Hepatocyte (in vitro differentiated cells): ENCODE measurements around the gene BLOC1S3. TPM values are rescaled to one million over a fixed set of nuclear protein-coding genes. Genes with fewer than 3 reads are reported as not detected.

Experiments
- DNase-seq: peaks from one replicate; pipeline ENCODE4 v3.0.0-alpha.2; 2016; ENCODE audit warnings: low spot score
- H2AFZ ChIP-seq: fragments of 200-600 bp; sonication (generic); 2 replicates; pipeline ENCODE4 v1.6.0; 2016; ENCODE audit warnings: antibody characterized with exemption, mild to moderate bottlenecking
- H3K27ac ChIP-seq: fragments of 200-600 bp; sonication (generic); 2 replicates; pipeline ENCODE4 v1.5.1; 2016; ENCODE audit warnings: mild to moderate bottlenecking
- H3K27me3 ChIP-seq: fragments of 200-600 bp; sonication (generic); 2 replicates; pipeline ENCODE4 v1.6.1; 2016
- H3K36me3 ChIP-seq: fragments of 200-600 bp; sonication (generic); replicated peaks from 2 replicates; pipeline ENCODE4 v1.5.1; 2016; ENCODE audit warnings: low read depth; ENCODE audit not compliant: insufficient read depth
- H3K4me1 ChIP-seq: fragments of 200-600 bp; sonication (generic); 2 replicates; pipeline ENCODE4 v1.5.1; 2016; ENCODE audit warnings: mild to moderate bottlenecking, moderate library complexity; ENCODE audit not compliant: insufficient read depth
- H3K4me2 ChIP-seq: fragments of 200-600 bp; sonication (generic); 2 replicates; pipeline ENCODE4 v1.6.0; 2016
- H3K4me3 ChIP-seq: fragments of 200-600 bp; sonication (generic); 2 replicates; pipeline ENCODE4 v1.5.1; 2016; ENCODE audit warnings: mild to moderate bottlenecking
- H3K79me2 ChIP-seq: fragments of 200-600 bp; sonication (generic); 2 replicates; pipeline ENCODE4 v1.6.0; 2017; ENCODE audit warnings: mild to moderate bottlenecking
- H3K9me2 ChIP-seq: fragments of 200-600 bp; sonication (generic); replicated peaks from 2 replicates; pipeline ENCODE4 v1.6.0; 2017; ENCODE audit warnings: mild to moderate bottlenecking; ENCODE audit not compliant: insufficient read depth
- H3K9me3 ChIP-seq: fragments of 200-600 bp; sonication (generic); 2 replicates; pipeline ENCODE4 v1.5.1; 2016; ENCODE audit warnings: low read depth, mild to moderate bottlenecking
- H4K20me1 ChIP-seq: fragments of 200-600 bp; sonication (generic); 2 replicates; pipeline ENCODE4 v1.6.0; 2016; ENCODE audit warnings: mild to moderate bottlenecking; ENCODE audit not compliant: insufficient read depth, poor library complexity, severe bottlenecking
- EZH2 ChIP-seq: fragments of 200-600 bp; sonication (generic); IDR thresholded peaks from 2 replicates; pipeline ENCODE4 v1.6.1; 2016; ENCODE audit warnings: antibody characterized with exemption, mild to moderate bottlenecking, borderline replicate concordance
- EZH2phosphoT487 ChIP-seq: fragments of 200-600 bp; sonication (generic); IDR thresholded peaks from one replicate; pipeline ENCODE4 v1.6.1; 2018; ENCODE audit warnings: antibody characterized with exemption, mild to moderate bottlenecking, low read depth, moderate library complexity; ENCODE audit not compliant: unreplicated experiment, severe bottlenecking
- WGBS: methylation state at CpG from one replicate; pipeline ENCODE4 v1.1.6; 2016; ENCODE audit warnings: low lambda C conversion rate; ENCODE audit errors: missing lambda C conversion rate; 5-methylcytosine and 5-hydroxymethylcytosine counted together
- polyA plus RNA-seq: library from polyadenylated mRNA; unstranded; fragments of >200 nt; fragmentation: Nextera tagmentation; extraction: Ambion mirVana; gene quantifications from 2 replicates; pipeline ENCODE4 v1.2.1, GENCODE V29; 2016
- total RNA-seq: library from RNA; depleted of rRNA; stranded (reverse); fragments of >200 nt; gene quantifications from 2 replicates; pipeline ENCODE4 v1.2.3, GENCODE V29; 2014
- TF ChIP-seq, protein P1 (sequence below): fragments of 200-600 bp; sonication (generic); IDR thresholded peaks from 2 replicates; pipeline ENCODE4 v1.5.1; 2016; ENCODE audit warnings: antibody characterized with exemption, mild to moderate bottlenecking; ENCODE audit not compliant: poor library complexity

BLOC1S3 gene
- total and polyA plus RNA-seq, 2 experiments from 2014 or later: 8.4 to 17.1 TPM

GRCh38 chr19:45218911-45219743 is 40.5 kb downstream of the BLOC1S3 start:
- H3K9me3 ChIP-seq: no peaks in the 10 kb centered on the region
- H3K4me1 ChIP-seq: peaks cover 8% of the 10 kb centered on the region
- no peaks in the 10 kb centered on the region for H4K20me1 ChIP-seq
- peaks cover 80% of the 10 kb centered on the region for H3K27me3 ChIP-seq
- no peak for DNase-seq
- H2AFZ ChIP-seq: no peak overlapping the region
- WGBS: 78% methylated on average over 18 of the region's 18 CpGs
- H3K27ac ChIP-seq: no peak overlapping the region
- no peaks in the 10 kb centered on the region for H3K36me3 ChIP-seq
- no peak for TF ChIP-seq EZH2
- TF ChIP-seq EZH2phosphoT487: no peak
- TF ChIP-seq, protein P1, sequence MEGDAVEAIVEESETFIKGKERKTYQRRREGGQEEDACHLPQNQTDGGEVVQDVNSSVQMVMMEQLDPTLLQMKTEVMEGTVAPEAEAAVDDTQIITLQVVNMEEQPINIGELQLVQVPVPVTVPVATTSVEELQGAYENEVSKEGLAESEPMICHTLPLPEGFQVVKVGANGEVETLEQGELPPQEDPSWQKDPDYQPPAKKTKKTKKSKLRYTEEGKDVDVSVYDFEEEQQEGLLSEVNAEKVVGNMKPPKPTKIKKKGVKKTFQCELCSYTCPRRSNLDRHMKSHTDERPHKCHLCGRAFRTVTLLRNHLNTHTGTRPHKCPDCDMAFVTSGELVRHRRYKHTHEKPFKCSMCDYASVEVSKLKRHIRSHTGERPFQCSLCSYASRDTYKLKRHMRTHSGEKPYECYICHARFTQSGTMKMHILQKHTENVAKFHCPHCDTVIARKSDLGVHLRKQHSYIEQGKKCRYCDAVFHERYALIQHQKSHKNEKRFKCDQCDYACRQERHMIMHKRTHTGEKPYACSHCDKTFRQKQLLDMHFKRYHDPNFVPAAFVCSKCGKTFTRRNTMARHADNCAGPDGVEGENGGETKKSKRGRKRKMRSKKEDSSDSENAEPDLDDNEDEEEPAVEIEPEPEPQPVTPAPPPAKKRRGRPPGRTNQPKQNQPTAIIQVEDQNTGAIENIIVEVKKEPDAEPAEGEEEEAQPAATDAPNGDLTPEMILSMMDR: no peak
- no peak overlapping the region for H3K4me2 ChIP-seq
- no peaks in the 10 kb centered on the region for H3K9me2 ChIP-seq
- no peaks in the 10 kb centered on the region for H3K79me2 ChIP-seq
- H3K4me3 ChIP-seq: no peak overlapping the region

- WGBS: 84% methylated on average over 6 of the region's 6 CpGs
- Histone ChIP-seq H3K79me2 (no peaks in the 10 kb centered on the region), H3K9me2 (no peaks in the 10 kb centered on the region), H3K36me3 (no peaks in the 10 kb centered on the region), H2AFZ (no peak overlapping the region), H3K27me3 (peaks cover 44% of the 10 kb centered on the region), H3K4me1 (no peaks in the 10 kb centered on the region), H3K27ac (no peak overlapping the region), H4K20me1 (no peaks in the 10 kb centered on the region), H3K4me2 (no peak overlapping the region), H3K9me3 (no peaks in the 10 kb centered on the region), H3K4me3 (no peak overlapping the region)
- DNase-seq: no peak
- TF ChIP-seq EZH2phosphoT487 (no peak), EZH2 (no peak)
- TF ChIP-seq, protein P1: no peak
Measured at GRCh38 chr19:45222724-45223123, 44.1 kb downstream of the BLOC1S3 start.

- Histone ChIP-seq H3K9me2 (no peaks in the 10 kb centered on the region), H2AFZ (no peak overlapping the region), H3K4me3 (no peak overlapping the region), H3K9me3 (no peaks in the 10 kb centered on the region), H4K20me1 (no peaks in the 10 kb centered on the region), H3K36me3 (no peaks in the 10 kb centered on the region), H3K27ac (no peak overlapping the region), H3K27me3 (peaks cover 32% of the 10 kb centered on the region), H3K79me2 (no peaks in the 10 kb centered on the region), H3K4me1 (no peaks in the 10 kb centered on the region), H3K4me2 (no peak overlapping the region)
- WGBS: 83% methylated on average over 4 of the region's 5 CpGs
- DNase-seq: no peak
- TF ChIP-seq EZH2 (no peak), EZH2phosphoT487 (no peak)
- TF ChIP-seq, protein P1: no peak
Measured at GRCh38 chr19:45223879-45224278, 45.3 kb downstream of the BLOC1S3 start.
